Natural killer cell (primary cell): ENCODE data around the gene ATM. TPM values are rescaled to one million over a fixed set of nuclear protein-coding genes. Genes with fewer than 3 reads are reported as not detected.

Source experiments
- ATAC-seq, 3 donors: fragments of 150-1000 bp in 2 of 3; fragments of 200-7000 bp in 1 of 3; cut with Tn5 transposase; 1 replicate in 1 of 3; 2 replicates in 2 of 3; pipeline ENCODE4 v1.10.0; 2021; ENCODE audit warnings: mild to moderate bottlenecking in 2 of 3, moderate library complexity in 2 of 3
- DNase-seq, 2 donors: peaks; one replicate each; pipeline versions ENCODE4 v3.0.0 to v3.0.0-alpha.2; 2013 to 2021; ENCODE audit warnings: mixed read lengths in 1 of 2
- H3K27ac ChIP-seq: one replicate; pipeline ENCODE4 v1.5.1; 2013; ENCODE audit warnings: mild to moderate bottlenecking, low read length
- H3K27me3 ChIP-seq: one replicate; pipeline ENCODE4 v1.6.1; 2013; ENCODE audit warnings: low read length; ENCODE audit not compliant: control insufficient read depth, insufficient read depth
- H3K36me3 ChIP-seq: one replicate; pipeline ENCODE4 v1.6.1; 2013; ENCODE audit warnings: low read length; ENCODE audit not compliant: control insufficient read depth, insufficient read depth
- H3K4me1 ChIP-seq: one replicate; pipeline ENCODE4 v1.6.1; 2013; ENCODE audit warnings: low read length; ENCODE audit not compliant: control insufficient read depth, insufficient read depth
- H3K4me3 ChIP-seq: one replicate; pipeline ENCODE4 v1.5.1; 2013; ENCODE audit warnings: low read length
- H3K9me3 ChIP-seq: one replicate; pipeline ENCODE4 v1.6.1; 2013; ENCODE audit warnings: low read length; ENCODE audit not compliant: control insufficient read depth, insufficient read depth
- H3K27ac Mint-ChIP-seq, 2 donors: one replicate each; pipeline ENCODE4 v1.8.0; 2022; ENCODE audit warnings: mild to moderate bottlenecking in 2 of 2, mixed read lengths in 2 of 2, moderate library complexity in 1 of 2
- H3K27me3 Mint-ChIP-seq, 2 donors: one replicate each; pipeline ENCODE4 v1.8.0; 2022; ENCODE audit warnings: low read depth in 2 of 2, mixed read lengths in 2 of 2
- H3K36me3 Mint-ChIP-seq: one replicate; pipeline ENCODE4 v1.8.0; 2022; ENCODE audit warnings: mixed read lengths
- H3K4me1 Mint-ChIP-seq, 2 donors: one replicate each; pipeline ENCODE4 v1.8.0; 2022; ENCODE audit warnings: mixed read lengths in 2 of 2
- H3K4me3 Mint-ChIP-seq: one replicate; pipeline ENCODE4 v1.8.0; 2022; ENCODE audit warnings: mild to moderate bottlenecking, moderate library complexity, mixed read lengths
- H3K9me3 Mint-ChIP-seq, 2 donors: one replicate each; pipeline ENCODE4 v1.8.0; 2022; ENCODE audit warnings: mixed read lengths in 2 of 2
- CTCF ChIP-seq: fragments of 200-600 bp; IDR thresholded peaks from one replicate; pipeline ENCODE4 v1.8.0; 2022; ENCODE audit warnings: antibody characterized with exemption
- WGBS: methylation state at CpG from one replicate; pipeline ENCODE4 v1.1.7; 2013; ENCODE audit warnings: missing lambda C conversion rate; ENCODE audit not compliant: insufficient coverage; 5-methylcytosine and 5-hydroxymethylcytosine counted together
- intact Hi-C: fragments of 100-400 bp; cut with micrococcal nuclease; formaldehyde crosslinking; loops from one replicate; pipeline ENCODE4 v1.14.2; 2022
- total RNA-seq, 4 donors: library from RNA; stranded (reverse); fragments of 120-200 nt in 1 of 4; gene quantifications; one replicate each; pipeline versions ENCODE4 v1.2.3 to v1.2.4, GENCODE V29; 2013 to 2022

ATM gene
- total RNA-seq, 3 donors from 2014 or later (not counting 1 experiment from before 2014, with no cell fraction given), result 502 to 568 (median 539) TPM

DNA sequence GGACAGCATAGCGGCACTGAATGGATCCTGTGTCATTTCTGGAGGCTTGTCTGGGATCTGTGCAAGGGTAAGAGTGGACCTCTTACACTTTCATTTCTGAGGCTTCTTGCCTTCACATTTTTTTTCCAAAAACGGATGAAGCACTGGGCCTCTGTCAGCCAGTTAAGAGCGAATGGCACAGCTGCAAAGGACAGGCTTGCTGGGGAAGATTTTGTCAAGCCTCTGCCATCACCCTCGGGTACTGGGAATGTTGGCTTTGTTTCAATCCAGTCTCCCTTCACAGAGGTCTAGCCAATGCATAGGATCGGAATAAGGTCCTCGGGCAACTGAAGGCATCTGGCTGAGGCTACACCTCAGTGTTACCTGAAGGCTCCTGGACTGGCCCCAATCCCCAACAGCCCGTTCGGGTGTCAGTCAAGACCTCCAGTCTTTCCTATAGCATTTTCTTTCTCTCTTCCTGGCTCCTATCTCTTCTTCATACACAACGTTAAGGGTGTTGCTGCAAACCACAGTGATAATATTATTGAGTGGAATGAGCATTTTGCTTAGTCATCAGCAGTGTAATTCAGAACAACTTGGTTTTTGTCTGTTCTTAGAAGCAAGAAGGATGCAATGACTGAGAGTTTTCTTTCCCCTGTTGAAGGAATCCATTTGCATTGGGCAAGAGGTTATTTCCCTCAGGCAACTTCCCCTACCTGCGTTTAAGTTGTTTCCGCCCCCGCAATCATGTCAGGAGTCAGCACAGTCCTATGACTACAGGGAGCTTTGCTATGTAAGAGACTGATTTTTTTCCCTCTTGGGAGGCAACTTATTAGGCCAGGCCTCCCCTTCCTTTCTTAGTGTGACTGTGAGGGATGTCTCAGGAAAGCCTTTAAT lies 23.2 kb upstream of the ATM start:
- Histone ChIP-seq H3K27me3 (no peaks in the 10 kb centered on the region), H3K4me3 (no peak overlapping the region), H3K9me3 (no peaks in the 10 kb centered on the region), H3K4me1 (no peaks in the 10 kb centered on the region), H3K27ac (peak overlapping the region; percentile 17), H3K36me3 (peaks cover 47% of the 10 kb centered on the region)
- Mint-ChIP-seq H3K9me3 (peaks cover 0 to under 1% of the 10 kb centered on the region in 2 donors), H3K27ac (peak overlapping the region; percentile 65 to 76), H3K4me1 (peaks cover 39 to 45% of the 10 kb centered on the region in 2 donors), H3K4me3 (no peak overlapping the region), H3K36me3 (peaks cover 2% of the 10 kb centered on the region), H3K27me3 (no peaks in the 10 kb centered on the region)
- intact Hi-C loops, result no loop called here
- DNase-seq (peak in 1 of 2 donors; percentile 64), ATAC-seq (peak; percentile 24 to 76 (median 48))
- TF ChIP-seq CTCF, result no peak
- 79% methylated on average over 11 of the region's 12 CpGs for WGBS

DNA sequence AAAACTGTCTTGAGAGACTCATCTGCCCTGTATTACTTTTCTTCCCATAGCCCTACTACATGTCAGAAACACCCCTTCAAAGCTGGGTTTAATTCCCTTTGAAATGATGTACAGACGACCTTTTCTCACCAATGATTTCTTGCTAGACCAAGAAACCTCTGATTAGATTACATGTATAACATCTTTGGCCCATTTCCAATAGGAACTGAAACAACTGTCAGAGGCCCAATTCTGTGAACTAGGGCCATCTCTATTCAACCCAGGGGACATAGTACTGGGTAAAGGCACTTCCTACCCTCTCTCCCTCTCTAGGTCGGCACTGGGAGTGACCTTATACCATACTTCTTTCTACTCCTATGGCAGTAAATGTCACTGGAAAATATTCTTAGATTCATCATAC lies 19.8 kb upstream of the ATM start:
- Histone ChIP-seq H3K27ac (no peak overlapping the region), H3K4me1 (no peaks in the 10 kb centered on the region), H3K4me3 (no peak overlapping the region), H3K9me3 (peaks cover 14% of the 10 kb centered on the region), H3K27me3 (no peaks in the 10 kb centered on the region), H3K36me3 (peaks cover 51% of the 10 kb centered on the region)
- intact Hi-C loops, result no loop called here
- WGBS, result 63% methylated on average over 2 of the region's 2 CpGs
- H3K9me3 Mint-ChIP-seq, result peaks cover 0 to 2% of the 10 kb centered on the region in 2 donors
- ATAC-seq (no peak), DNase-seq (no peak)
- no peak overlapping the region for H3K4me3 Mint-ChIP-seq
- H3K36me3 Mint-ChIP-seq, result peaks cover 9% of the 10 kb centered on the region
- H3K4me1 Mint-ChIP-seq, result peaks cover 37 to 43% of the 10 kb centered on the region in 2 donors
- H3K27me3 Mint-ChIP-seq, result no peaks in the 10 kb centered on the region
- no peak for TF ChIP-seq CTCF
- H3K27ac Mint-ChIP-seq, result peak overlapping the region; percentile 39 to 57

DNA sequence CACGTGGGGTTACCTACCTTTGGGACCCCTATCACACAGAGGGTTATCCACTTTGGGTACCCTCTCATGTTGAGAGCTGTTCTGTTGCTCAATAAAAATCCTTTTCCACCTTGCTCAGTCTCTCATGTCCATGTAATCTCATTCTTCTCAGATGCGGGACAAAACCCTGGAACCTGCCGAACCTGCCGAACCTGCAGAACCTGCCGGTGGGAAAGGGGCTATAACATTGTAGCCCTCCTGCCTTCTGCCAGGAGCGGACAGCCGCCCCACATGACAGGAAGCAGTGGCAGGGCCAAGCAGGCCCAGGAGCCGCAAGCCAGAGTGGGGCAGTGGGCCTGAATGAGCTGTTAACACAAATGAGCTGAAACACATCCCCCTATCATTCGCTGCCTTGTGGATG lies 18.5 kb upstream of the ATM start:
- H3K9me3 ChIP-seq, result peaks cover 14% of the 10 kb centered on the region
- H3K4me3 ChIP-seq, result no peak overlapping the region
- H3K36me3 ChIP-seq, result peaks cover 58% of the 10 kb centered on the region
- intact Hi-C loops, result no loop called here
- TF ChIP-seq CTCF, result no peak
- H3K27ac ChIP-seq, result no peak overlapping the region
- no peaks in the 10 kb centered on the region for H3K4me1 ChIP-seq
- Mint-ChIP-seq H3K27me3 (no peaks in the 10 kb centered on the region), H3K27ac (no peak overlapping the region), H3K9me3 (peaks cover 0 to 2% of the 10 kb centered on the region in 2 donors), H3K36me3 (peaks cover 13% of the 10 kb centered on the region), H3K4me3 (no peak overlapping the region), H3K4me1 (peaks cover 31 to 34% of the 10 kb centered on the region in 2 donors)
- H3K27me3 ChIP-seq, result no peaks in the 10 kb centered on the region
- DNase-seq (no peak), ATAC-seq (no peak)
- WGBS, result 96% methylated on average over 9 of the region's 9 CpGs
